Vagina (tissue), 2 donors: Measurements from ENCODE around the gene SLITRK5. TPM values are rescaled to one million over a fixed set of nuclear protein-coding genes. Genes with fewer than 3 reads are reported as not detected.

ENCODE experiments used
- DNase-seq, 2 donors: peaks; one replicate each; pipeline ENCODE4 v3.0.0-alpha.2; 2017; ENCODE audit errors: extremely low spot score in 2 of 2
- H3K27ac ChIP-seq: fragments of 200-600 bp; sonication (generic); one replicate; pipeline ENCODE4 v1.5.1; 2019
- H3K27me3 ChIP-seq: fragments of 200-600 bp; sonication (generic); one replicate; pipeline ENCODE4 v1.5.1; 2019
- H3K36me3 ChIP-seq, 2 donors: fragments of 200-600 bp; sonication (generic); one replicate each; pipeline ENCODE4 v1.5.1; 2017 to 2019
- H3K4me1 ChIP-seq: fragments of 200-600 bp; sonication (generic); one replicate; pipeline ENCODE4 v1.5.1; 2019
- H3K4me3 ChIP-seq, 2 donors: fragments of 200-600 bp; sonication (generic); 1 replicate in 1 of 2; 2 replicates in 1 of 2; pipeline ENCODE4 v1.5.1; 2016 to 2019
- H3K9me3 ChIP-seq: fragments of 200-600 bp; sonication (generic); one replicate; pipeline ENCODE4 v1.5.1; 2019
- POLR2A ChIP-seq, 2 donors: fragments of 450-650 bp; IDR thresholded peaks; one replicate each; pipeline ENCODE4 v1.6.1; 2017; ENCODE audit warnings: antibody characterized with exemption in 2 of 2, mild to moderate bottlenecking in 2 of 2, moderate library complexity in 2 of 2
- POLR2AphosphoS5 ChIP-seq, 2 donors: sonication (generic); formaldehyde crosslinking; IDR thresholded peaks; one replicate each; pipeline ENCODE4 v1.9.0; 2017; ENCODE audit warnings: antibody characterized with exemption in 2 of 2, mild to moderate bottlenecking in 2 of 2, low read depth in 1 of 2; ENCODE audit not compliant: insufficient read depth in 1 of 2
- intact Hi-C: fragments of 100-400 bp; cut with DNase I; formaldehyde crosslinking; loops from one replicate; pipeline ENCODE4 v1.15.1; 2023
- total RNA-seq: library from RNA; depleted of rRNA; stranded (reverse); fragments of >200 nt; gene quantifications from one replicate; pipeline ENCODE4 v1.2.3, GENCODE V29; 2016
- TF ChIP-seq, protein P1 (sequence below), 3 experiments: fragments of 450-650 bp in 2 of 3; fragments of 200-600 bp in 1 of 3; sonication (generic) in 1 of 3; IDR thresholded peaks; one replicate each; pipeline ENCODE4 v1.5.1; 2017 to 2019; ENCODE audit warnings: antibody characterized with exemption in 3 of 3, mild to moderate bottlenecking in 2 of 3, moderate library complexity in 2 of 3

Gene SLITRK5
- total RNA-seq, 1 donor from 2014 or later, result 0.74 TPM

- H3K36me3 ChIP-seq, result no peaks in the 10 kb centered on the region
- no peak overlapping the region for H3K27ac ChIP-seq
- DNase-seq, result no peak
- intact Hi-C loops, result no loop called here
- no peaks in the 10 kb centered on the region for H3K9me3 ChIP-seq
- H3K27me3 ChIP-seq, result no peaks in the 10 kb centered on the region
- H3K4me3 ChIP-seq, result no peak overlapping the region
- TF ChIP-seq POLR2AphosphoS5 (IDR thresholded peaks at IDR 0.05; ENCODE audit: insufficient read depth in 1 of 2, low read depth in 1 of 2), result no peak
- TF ChIP-seq, protein P1, sequence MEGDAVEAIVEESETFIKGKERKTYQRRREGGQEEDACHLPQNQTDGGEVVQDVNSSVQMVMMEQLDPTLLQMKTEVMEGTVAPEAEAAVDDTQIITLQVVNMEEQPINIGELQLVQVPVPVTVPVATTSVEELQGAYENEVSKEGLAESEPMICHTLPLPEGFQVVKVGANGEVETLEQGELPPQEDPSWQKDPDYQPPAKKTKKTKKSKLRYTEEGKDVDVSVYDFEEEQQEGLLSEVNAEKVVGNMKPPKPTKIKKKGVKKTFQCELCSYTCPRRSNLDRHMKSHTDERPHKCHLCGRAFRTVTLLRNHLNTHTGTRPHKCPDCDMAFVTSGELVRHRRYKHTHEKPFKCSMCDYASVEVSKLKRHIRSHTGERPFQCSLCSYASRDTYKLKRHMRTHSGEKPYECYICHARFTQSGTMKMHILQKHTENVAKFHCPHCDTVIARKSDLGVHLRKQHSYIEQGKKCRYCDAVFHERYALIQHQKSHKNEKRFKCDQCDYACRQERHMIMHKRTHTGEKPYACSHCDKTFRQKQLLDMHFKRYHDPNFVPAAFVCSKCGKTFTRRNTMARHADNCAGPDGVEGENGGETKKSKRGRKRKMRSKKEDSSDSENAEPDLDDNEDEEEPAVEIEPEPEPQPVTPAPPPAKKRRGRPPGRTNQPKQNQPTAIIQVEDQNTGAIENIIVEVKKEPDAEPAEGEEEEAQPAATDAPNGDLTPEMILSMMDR (IDR thresholded peaks at IDR 0.05), result no peak
- TF ChIP-seq POLR2A (IDR thresholded peaks at IDR 0.05), result no peak
- H3K4me1 ChIP-seq, result no peaks in the 10 kb centered on the region
These were observed 25.3 kb downstream of the SLITRK5 start for GRCh38 chr13:87696458-87696857.

GRCh38 chr13:87698268-87698667, 27.1 kb downstream of the SLITRK5 start:
- no peaks in the 10 kb centered on the region for H3K27me3 ChIP-seq
- H3K36me3 ChIP-seq, result no peaks in the 10 kb centered on the region
- H3K4me1 ChIP-seq, result no peaks in the 10 kb centered on the region
- no peaks in the 10 kb centered on the region for H3K9me3 ChIP-seq
- intact Hi-C loops, result no loop called here
- TF ChIP-seq POLR2A (IDR thresholded peaks at IDR 0.05) (no peak), POLR2AphosphoS5 (IDR thresholded peaks at IDR 0.05; ENCODE audit: insufficient read depth in 1 of 2, low read depth in 1 of 2) (no peak)
- TF ChIP-seq, protein P1 (IDR thresholded peaks at IDR 0.05), result no peak
- no peak for DNase-seq
- no peak overlapping the region for H3K4me3 ChIP-seq
- no peak overlapping the region for H3K27ac ChIP-seq

DNA sequence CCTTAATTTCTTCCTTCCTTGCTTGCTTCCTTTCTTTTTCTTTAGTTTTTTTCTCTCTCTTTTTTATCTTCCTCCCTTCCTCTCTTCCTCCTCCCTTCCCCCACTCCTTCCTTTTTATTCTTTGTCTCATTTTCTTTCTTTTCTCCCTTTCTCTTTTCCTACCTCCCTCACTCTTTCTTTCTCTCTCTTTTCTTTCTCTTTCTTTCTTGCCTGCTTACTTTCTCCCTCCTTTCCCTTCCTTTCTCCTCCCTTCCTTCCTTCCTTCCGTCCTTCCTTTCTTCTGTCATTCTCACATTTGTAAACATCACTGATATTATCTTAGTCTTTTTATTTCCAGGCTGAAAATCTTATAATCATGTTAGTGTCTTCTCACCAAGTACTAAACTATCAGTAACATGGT, 38.8 kb downstream of the SLITRK5 start:
- Histone ChIP-seq H3K4me1 (no peaks in the 10 kb centered on the region), H3K4me3 (no peak overlapping the region), H3K27ac (no peak overlapping the region), H3K36me3 (no peaks in the 10 kb centered on the region), H3K27me3 (no peaks in the 10 kb centered on the region), H3K9me3 (no peaks in the 10 kb centered on the region)
- TF ChIP-seq, protein P1 (IDR thresholded peaks at IDR 0.05), result no peak
- TF ChIP-seq POLR2A (IDR thresholded peaks at IDR 0.05), result no peak
- TF ChIP-seq POLR2AphosphoS5 (IDR thresholded peaks at IDR 0.05; ENCODE audit: insufficient read depth in 1 of 2, low read depth in 1 of 2), result no peak
- no peak for DNase-seq
- intact Hi-C loops, result loop anchor here (5.0 kb wide), 1 partner anchor 1392 kb away; no protein-coding TSS in a partner anchor

- Histone ChIP-seq H3K36me3 (no peaks in the 10 kb centered on the region), H3K27ac (no peak overlapping the region), H3K4me1 (no peaks in the 10 kb centered on the region), H3K4me3 (no peak overlapping the region), H3K9me3 (no peaks in the 10 kb centered on the region), H3K27me3 (no peaks in the 10 kb centered on the region)
- intact Hi-C loops, result loop anchor here (5.0 kb wide), 1 partner anchor 1390 kb away; no protein-coding TSS in a partner anchor
- DNase-seq, result no peak
- TF ChIP-seq, protein P1 (IDR thresholded peaks at IDR 0.05), result no peak
- TF ChIP-seq POLR2A (IDR thresholded peaks at IDR 0.05) (no peak), POLR2AphosphoS5 (IDR thresholded peaks at IDR 0.05; ENCODE audit: insufficient read depth in 1 of 2, low read depth in 1 of 2) (no peak)
These were observed 40.8 kb downstream of the SLITRK5 start for GRCh38 chr13:87712012-87712411.
